AG08396 (cell line): ENCODE measurements around the gene HNRNPLL.
"Not testable (repeated sequence)": the region's sequence is repeated elsewhere in the genome, so short reads cannot be mapped to it uniquely, and the experiment has no call there.

Experiments used
- DNase-seq: peaks from one replicate; pipeline ENCODE4 v3.0.0; 2012; ENCODE audit warnings: low spot score, mixed read lengths

HNRNPLL gene

GRCh38 chr2:38602732-38603401, at the start of gene HNRNPLL:
Gene HNRNPLL (minus strand): TSS chr2:38602928. CDS start chr2:38602626, 302 bp downstream.
- peak; percentile 98 for DNase-seq

DNA sequence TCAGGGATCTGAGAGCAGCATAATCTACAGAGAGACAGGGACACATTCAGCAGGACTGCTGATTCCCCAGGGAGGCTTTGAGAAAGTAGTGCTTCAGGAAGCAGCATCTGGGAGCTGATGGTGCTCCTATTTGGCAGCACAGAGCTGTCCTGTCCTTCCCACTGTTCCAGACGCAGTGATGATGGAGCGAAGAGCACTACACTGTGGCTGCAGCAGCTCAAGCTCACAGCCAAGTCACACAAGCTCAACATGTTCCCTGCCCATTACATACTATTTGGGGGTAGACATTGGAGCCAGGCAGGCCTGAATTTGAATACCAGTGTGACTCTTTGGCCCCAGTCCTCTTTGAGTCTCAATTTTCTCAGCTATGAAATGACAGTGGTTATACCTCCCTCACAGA, 48.0 kb upstream of the HNRNPLL start:
- DNase-seq: no peak

- no peak for DNase-seq
Observed at GRCh38 chr2:38650012-38650411, 47.3 kb upstream of the HNRNPLL start.

DNA sequence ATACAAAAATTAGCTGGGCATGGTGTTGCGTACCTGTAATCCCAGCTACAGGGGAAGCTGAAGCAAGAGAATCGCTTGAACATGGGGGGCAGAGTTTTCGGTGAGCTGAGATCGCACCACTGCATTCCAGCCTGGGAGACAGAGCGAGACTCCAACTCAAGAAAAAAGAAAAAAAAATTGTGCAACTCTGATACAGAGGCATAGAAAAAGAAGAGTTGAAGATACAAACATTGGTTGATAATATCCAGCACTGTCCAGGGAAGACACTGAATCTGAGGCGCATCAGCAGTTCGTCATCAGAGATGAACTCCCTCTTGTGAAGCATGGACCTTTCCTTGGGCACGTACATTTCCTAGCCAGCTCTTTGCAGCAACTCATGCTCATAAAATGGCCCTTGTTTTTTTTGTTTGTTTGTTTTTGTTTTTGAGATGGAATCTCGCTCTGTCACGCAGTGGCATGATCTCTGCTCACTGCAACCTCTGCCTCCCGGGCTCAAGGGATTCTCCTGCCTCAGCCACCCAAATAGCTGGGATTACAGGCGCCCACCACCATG, 46.5 kb upstream of the HNRNPLL start:
- no peak for DNase-seq

DNA sequence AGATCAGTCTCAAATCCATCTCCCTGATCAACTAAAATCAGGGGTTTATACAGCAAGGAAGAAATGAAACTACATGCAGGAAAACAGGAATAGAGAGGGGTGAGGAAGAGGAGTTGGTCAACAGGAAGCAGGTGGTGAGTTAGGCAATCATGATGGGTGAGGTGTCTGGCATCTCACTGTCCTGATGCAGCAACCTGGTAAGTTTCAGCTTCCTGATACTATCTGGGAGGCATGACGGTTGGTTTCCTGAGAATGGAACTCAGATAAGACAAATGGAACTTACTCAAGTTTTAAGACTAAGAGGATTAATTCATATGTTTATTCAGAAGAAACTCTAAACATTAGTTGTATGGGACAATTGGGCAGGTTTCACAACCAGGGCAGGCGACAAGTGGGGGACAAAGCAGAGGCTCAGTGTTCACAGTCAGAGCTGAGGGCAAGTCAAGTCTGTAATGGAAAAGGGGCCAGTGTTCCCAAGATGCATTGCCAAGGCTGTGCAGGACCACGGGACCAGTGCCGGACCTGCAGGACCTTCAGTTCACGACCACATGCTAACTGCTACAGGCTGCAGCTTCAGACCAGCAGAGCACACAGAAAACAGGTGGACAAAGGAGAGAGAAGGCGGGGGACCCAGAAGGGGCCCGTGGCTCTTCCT, 45.5 kb upstream of the HNRNPLL start:
- DNase-seq: no peak

DNA sequence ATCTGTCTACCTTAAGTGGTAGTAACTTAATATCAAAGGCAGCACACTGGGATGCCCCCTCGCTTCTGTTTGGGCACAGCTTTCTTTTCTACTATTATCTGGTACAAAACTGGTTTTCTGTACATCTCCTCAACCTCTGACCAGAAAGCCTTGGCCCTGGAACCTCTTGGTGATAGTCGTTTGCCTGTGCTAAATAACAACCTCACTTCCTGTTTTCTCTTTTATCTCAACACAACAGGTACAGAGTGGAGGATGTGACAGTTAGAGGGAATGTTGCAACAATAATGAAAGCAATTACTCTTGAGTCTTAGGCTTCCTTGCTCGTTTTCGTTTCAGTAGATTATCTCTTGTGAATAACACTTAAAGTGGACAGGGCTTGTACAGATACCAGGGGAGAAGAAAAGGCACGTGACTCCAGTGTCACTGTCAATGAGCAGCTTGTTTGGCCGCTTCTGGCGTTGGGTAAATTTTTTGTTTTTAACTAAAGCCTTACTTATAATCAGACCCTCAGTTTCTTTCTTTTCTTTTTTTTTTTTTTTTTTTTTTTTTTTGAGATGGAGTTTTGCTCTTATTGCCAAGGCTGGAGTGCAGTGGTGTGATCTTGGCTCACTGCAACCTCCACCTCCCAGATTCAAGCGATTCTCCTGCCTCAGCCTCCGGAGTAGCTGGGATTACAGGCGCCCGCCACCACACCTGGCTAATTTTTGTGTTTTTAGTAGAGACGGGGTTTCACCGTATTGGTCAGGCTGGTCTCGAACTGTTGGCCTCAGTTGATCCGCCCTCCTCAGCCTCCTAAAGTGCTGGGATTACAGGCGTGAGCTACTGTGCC, 41.2 kb upstream of the HNRNPLL start:
- DNase-seq: not testable (repeated sequence)

- DNase-seq: no peak
Observed at GRCh38 chr2:38643021-38643671, 40.4 kb upstream of the HNRNPLL start.

GRCh38 chr2:38642373-38643017, 39.8 kb upstream of the HNRNPLL start:
- DNase-seq: not testable (repeated sequence)

- DNase-seq: no peak
Observed at GRCh38 chr2:38636069-38636468, 33.3 kb upstream of the HNRNPLL start.

DNA sequence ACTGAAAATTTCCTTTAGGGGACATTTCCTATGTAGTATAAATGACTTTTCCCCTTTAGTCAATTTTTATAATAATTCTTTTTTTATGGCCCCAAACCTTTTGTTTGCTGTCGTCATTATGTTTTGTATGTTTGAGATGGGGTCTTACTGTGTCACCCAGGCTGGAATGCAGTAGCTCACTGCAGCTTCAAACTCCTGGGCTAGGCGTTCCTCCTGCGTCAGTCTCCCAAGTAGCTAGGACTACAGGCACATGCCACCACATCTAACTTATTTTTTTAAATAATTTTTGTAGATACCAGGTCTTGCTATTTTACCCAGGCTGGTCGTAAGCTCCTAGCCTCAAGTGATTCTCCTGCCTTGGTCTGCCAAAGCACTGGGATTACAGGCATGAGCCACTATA, 32.4 kb upstream of the HNRNPLL start:
- DNase-seq: no peak

- DNase-seq: no peak
Observed at GRCh38 chr2:38634684-38635083, 32.0 kb upstream of the HNRNPLL start.

- DNase-seq: no peak
Observed at GRCh38 chr2:38633895-38634294, 31.2 kb upstream of the HNRNPLL start.

GRCh38 chr2:38632980-38633379, 30.3 kb upstream of the HNRNPLL start:
- DNase-seq: no peak

- no peak for DNase-seq
Observed at GRCh38 chr2:38631976-38632375, 29.2 kb upstream of the HNRNPLL start.

DNA sequence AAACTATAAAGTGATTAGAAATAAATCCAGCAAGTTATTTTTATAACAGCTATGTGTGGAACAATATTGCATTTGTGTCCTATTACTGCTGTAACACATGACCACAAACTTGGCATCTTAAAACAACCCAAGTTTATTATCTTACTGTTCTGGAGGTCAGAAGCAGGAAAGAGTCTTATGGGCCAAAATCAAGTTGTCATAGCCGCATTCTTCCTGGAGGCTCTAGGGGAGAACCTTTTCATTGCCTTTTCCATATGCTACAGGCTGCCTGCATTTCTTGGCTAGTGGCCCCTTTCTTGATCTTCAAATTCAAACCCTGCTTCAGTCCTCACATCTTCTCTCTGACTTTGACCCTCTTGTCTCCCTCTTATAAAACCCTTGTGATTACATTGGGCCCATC, 27.0 kb upstream of the HNRNPLL start:
- no peak for DNase-seq

- DNase-seq: no peak
Observed at GRCh38 chr2:38627391-38627790, 24.7 kb upstream of the HNRNPLL start.

- DNase-seq: no peak
Observed at GRCh38 chr2:38626326-38627035, 23.8 kb upstream of the HNRNPLL start.

DNA sequence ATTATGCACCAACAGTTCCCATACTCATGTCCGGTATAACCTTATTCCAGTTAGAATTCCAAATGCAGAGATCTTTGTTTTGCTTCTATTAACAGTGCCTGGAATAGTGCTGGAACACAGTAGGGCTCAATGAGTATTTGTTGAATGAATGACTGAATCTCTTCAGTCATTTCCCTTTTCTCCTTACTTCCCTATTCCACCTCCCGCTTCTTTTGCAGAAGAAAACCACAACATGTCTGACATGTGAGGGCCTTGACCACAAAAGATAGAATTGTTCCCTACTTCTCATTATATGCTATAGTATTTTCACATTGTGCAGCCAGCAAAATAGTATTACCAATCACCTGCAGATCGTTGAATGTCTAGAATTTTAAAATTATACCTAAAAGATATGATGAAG, 19.5 kb upstream of the HNRNPLL start:
- no peak for DNase-seq

DNA sequence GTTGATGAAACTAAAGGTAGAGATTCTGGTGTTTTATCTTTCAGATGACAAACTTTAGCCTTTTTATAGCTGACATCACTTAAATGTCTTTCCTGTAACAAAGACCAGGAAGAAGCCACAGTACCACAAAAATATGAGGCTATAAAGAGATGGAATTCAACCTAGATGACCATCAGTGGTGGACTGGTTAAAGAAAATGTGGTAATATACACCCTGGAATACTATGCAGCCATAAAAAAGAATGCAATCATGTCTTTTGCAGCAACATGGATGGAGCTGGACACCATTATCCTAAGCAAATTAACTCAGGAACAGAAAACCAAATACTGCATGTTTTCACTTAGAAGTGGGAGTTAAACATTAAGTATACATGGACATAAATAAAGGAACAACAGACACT, 18.3 kb upstream of the HNRNPLL start:
- DNase-seq: no peak

GRCh38 chr2:38620282-38620977, 17.7 kb upstream of the HNRNPLL start:
- DNase-seq: peak; percentile 39
